Esophagus squamous epithelium (tissue), 4 donors: ENCODE measurements around the gene ANGPTL7.

Experiments
- CTCF ChIP-seq, 6 experiments: fragments of 450-650 bp in 4 of 6; fragments of 200-600 bp in 2 of 6; sonication (generic) in 2 of 6; IDR thresholded peaks; one replicate each; pipeline ENCODE4 v1.5.1; 2016 to 2019; ENCODE audit warnings: antibody characterized with exemption in 6 of 6, mild to moderate bottlenecking in 4 of 6, moderate library complexity in 4 of 6
- POLR2A ChIP-seq, 4 donors: fragments of 450-650 bp; IDR thresholded peaks; one replicate each; pipeline ENCODE4 v1.6.1; 2017; ENCODE audit warnings: antibody characterized with exemption in 4 of 4, mild to moderate bottlenecking in 4 of 4, moderate library complexity in 3 of 4

- TF ChIP-seq POLR2A (IDR thresholded peaks at IDR 0.05) (no peak), CTCF (IDR thresholded peaks at IDR 0.05) (no peak)
Measured at GRCh38 chr1:11143401-11143800, 45.8 kb upstream of the ANGPTL7 start.
